Activated T-helper 9 cell treated with anti-CD3 and anti-CD28 coated beads, Interleukin-2, amount 50 U/mL, for 16 hours (primary cell): Measurements from ENCODE around the gene TTF2.
"Not testable (repeated sequence)": the region's sequence is repeated elsewhere in the genome, so short reads cannot be mapped to it uniquely, and the experiment has no call there.

Experiments used
- DNase-seq: peaks from one replicate; pipeline ENCODE4 v3.0.0-alpha.2; 2020; ENCODE audit warnings: low read depth

The TTF2 gene

GRCh38 chr1:117093870-117094621, 33.9 kb downstream of the TTF2 start:
- no peak for DNase-seq

GRCh38 chr1:117094841-117095604, 34.9 kb downstream of the TTF2 start:
- DNase-seq, result no peak

DNA sequence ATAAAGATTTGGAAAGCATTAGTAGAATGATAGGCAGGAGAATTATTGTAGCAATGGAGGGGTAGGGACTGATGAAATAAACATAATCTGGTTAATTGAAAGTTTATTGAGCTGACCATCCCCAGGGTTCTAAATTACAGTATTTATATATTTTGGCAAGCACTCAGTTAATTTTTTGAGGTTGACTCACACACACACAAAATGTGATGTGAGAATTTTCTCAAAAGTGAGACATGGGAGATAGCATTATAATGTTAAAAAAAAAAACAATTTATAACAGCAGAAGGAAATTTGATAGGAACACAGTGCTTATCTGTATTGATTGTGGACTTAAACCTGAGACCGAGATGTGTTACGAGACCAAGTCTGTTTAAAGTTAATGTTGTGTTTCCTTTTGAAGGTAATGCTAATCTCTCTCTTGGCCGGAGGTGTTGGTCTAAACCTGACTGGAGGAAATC, 36.9 kb downstream of the TTF2 start:
- DNase-seq, result no peak

DNA sequence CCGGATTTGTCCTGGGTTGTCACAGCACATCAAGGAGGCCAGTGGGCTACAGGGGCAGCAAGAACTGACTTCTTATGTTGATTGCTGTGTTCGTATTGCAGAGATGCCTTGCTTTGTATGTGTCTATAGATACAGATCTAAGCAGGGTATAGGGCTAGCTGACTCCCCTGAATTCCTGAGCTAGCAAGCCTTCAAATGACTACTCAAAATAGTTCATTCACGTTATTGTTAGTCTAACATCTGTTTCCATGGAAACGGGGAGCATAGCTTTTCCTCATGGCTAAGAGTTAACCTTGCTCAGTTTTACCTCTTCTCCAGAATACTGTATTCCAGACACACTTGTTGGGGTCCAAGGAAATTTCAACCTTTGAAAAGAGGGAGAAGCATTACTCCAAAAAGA, 37.3 kb downstream of the TTF2 start:
- DNase-seq, result no peak

DNA sequence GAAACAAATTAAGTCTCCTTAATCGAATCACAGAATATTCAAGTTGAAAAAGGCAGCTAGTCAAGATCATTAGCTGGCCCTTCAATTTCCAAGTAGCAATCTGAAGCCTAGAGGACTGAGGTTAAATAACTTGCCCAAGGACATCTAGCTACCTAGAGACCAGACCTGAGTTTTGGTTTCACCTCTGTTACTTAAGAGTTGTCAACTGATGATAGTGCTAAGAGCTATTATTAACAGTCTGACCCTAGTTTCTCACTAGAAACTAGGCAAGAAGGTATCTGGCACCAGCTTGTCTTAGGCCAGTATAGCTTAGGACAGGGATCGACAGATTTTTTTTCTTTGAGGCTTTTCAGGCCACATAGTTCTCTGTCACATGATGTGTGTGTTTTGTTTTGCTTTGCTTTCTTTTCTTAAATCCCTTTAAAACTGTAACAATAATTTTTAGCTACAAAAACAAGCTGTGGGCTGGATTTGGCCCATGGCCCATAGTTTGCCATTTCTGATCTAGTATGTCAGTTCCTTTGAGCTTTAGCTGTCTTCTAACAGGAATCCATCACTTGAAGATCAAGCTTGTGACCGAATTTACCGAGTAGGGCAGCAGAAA, 38.3 kb downstream of the TTF2 start:
- DNase-seq, result no peak

- DNase-seq, result no peak
Measured at GRCh38 chr1:117101334-117101733, 41.2 kb downstream of the TTF2 start.

DNA sequence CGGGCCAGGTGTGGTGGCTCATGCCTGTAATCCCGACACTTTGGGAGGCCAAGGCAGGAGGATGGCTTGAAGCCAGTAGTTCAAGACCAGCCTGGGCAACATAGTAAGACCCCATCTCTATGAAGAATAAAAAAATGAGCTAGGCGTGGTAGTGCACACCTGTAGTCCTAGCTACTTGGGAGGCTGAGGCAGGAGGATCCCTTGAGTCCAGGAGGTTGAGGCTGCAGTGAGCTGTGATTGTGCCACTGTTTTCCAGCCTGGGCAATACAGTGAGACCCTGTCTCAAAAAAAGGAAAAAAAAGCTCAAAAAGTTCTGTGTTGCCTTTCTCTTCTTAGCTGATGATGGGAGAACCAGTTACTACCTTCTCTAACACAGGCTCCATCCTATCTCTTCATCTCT, 41.7 kb downstream of the TTF2 start:
- not testable (repeated sequence) for DNase-seq

DNA sequence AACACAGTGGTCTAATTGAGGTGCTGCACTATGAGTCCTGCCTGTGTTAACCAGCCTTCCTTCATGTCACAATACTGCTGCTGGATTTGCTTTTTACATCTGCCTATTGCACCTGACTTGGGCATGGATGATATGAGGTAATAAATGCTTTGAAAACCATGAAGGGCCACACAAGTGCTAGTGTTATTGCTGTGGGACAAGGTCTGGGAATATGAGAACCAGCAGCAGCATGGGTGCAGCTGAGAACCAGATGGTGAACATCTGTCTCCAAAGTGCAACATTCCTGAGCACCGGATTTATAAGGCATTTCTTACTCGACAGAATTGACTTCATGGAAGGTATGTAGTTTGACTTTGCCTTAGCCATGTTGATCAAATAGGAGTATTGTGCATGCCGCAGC, 44.9 kb downstream of the TTF2 start:
- no peak for DNase-seq

DNA sequence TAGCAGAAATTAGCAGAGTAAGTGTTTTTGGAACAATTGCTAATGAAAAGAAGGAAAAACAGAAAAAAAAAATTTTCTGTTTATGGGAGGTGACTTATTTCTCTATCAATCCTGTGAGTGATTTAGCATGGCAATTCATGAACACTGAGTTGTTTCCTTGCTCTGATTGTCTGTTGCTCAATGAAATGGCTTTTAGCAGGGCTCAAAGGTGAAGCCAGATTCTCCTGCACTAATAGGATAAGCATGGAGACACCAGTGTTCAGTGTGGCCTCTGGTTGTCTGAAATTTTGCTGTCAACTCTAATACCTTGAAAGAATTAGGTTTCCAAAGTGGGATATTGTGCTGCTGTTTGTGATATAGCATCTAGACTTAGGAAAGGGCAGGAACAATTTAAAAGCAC, 45.6 kb downstream of the TTF2 start:
- DNase-seq, result no peak

GRCh38 chr1:117106478-117106877, 46.4 kb downstream of the TTF2 start:
- DNase-seq, result no peak

DNA sequence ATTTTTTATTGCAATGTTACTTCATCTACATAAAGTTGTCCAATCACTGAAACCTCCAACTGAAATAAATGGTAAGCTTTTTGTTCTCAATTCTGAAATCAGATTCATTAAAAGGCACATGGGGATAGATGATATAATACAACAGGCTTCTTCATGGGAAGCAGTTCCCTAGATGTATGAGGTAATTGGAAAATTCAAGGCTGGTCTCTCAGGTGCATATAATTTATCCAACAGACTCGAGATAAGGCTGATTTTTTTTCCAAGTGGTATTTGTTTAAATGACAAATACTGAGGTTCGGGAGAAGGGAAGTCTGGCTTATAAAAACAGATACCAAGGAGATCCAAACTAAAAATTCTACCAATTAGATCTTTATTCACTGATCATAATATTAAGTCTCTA, 47.2 kb downstream of the TTF2 start:
- DNase-seq, result no peak

DNA sequence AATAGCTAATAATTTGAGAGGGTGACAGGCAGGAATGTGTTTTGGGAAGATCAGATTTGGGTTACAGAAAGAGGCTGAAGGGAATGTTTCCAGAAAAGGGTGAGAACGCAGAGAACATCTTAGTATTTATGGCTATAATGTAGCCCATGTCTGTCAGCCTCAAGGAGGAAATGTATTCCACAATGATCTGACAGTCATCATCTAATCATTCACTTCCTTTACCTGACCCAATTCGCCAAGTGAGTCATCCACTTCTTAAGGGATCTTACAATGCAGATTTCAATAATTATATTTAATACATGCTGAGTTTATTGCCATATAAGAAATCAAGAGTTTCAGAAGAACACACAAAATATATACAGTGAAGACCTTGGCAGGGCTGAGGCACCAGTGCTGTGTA, 50.6 kb downstream of the TTF2 start:
- no peak for DNase-seq

DNA sequence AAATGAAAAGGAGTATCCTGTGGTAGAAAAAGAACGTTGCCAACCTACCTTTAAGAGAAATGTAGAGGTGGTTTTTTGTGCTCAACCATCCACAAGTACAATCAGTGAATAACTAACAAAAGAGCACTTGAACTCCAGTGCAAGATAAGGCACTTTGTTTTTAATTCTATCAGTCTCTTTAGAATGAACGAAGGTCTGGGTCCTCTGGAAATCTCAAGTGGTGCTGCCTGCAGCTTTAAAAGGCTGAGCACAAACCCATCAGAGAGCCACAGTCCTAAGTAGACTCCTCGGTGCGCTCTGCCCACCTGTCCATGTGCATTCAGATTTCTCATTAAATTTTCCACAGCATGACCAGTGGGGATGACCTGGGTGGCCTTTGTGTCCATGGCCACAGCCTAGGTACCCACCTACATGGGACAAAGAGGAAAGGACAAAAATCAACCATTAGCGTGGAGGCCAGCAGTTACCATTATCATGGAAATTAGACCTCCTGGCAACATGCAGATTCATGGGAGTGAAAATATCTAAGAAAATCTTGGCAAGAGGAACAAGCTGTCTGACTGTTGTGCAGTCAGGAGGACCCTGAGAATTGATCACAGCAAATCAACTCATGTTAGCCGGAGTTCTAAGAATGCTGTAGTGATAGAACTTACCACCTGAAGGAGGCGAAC, 52.1 kb downstream of the TTF2 start:
- DNase-seq, result no peak

- DNase-seq, result no peak
Measured at GRCh38 chr1:117113199-117113598, 53.1 kb downstream of the TTF2 start.

- no peak for DNase-seq
Measured at GRCh38 chr1:117114877-117115276, 54.8 kb downstream of the TTF2 start.

GRCh38 chr1:117116090-117116783, 56.1 kb downstream of the TTF2 start:
- DNase-seq, result no peak

GRCh38 chr1:117116784-117117130, 56.6 kb downstream of the TTF2 start:
- no peak for DNase-seq

- DNase-seq, result no peak
Measured at GRCh38 chr1:117117697-117118096, 57.6 kb downstream of the TTF2 start.

GRCh38 chr1:117118137-117118536, 58.0 kb downstream of the TTF2 start:
- DNase-seq, result no peak

- not testable (repeated sequence) for DNase-seq
Measured at GRCh38 chr1:117119144-117119543, 59.0 kb downstream of the TTF2 start.

DNA sequence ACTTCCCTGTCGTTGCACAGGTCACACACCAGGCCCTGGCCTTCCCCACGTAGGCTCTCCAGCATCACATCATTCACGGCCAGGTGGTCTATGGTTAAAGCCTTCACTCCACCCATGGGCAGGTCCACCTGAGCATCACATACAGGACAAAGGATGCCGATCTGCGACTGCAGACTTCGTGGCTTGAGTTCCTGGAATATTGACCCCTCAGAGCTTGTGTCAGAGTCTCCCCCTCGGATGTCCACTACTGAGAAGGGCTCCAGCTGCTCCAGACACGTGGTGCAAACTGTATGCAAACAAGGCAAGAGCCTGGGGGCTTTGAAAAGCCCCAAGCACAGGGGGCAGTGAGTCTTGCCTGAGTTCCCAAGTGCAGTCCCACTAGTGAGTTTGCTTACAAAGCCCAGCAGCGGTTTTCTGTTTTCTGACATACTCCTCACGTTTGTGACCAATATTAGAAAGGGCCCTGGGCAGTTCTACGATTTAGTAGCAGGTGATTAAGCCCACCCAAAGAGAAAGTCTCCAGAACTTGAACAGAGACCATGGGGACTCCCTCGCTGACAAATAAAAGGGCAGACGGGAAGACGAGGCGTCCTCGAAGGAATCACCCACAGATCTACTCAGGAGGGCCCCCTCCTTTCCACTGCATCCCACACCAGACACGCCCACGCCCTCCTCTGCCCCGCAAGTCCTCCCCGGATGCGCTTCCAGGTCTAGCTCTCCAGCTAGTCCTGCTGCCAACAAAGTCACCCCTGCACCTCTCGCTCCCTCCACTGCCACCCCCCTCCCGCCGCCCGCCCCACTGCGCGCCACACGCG, 60.9 kb downstream of the TTF2 start:
- DNase-seq, result no peak
